ENCODE data around the gene ELMOD3. TPM values are rescaled to one million over a fixed set of nuclear protein-coding genes. Genes with fewer than 3 reads are reported as not detected.
"Not testable (repeated sequence)": the region's sequence is repeated elsewhere in the genome, so short reads cannot be mapped to it uniquely, and the experiment has no call there.

Gene ELMOD3
- total and polyA plus RNA-seq, 5 donors from 2014 or later, result 13.5 to 21.5 (median 15.8) TPM

GRCh38 chr2:85314884-85315242 lies 39.7 kb upstream of the ELMOD3 start:
- no peaks in the 10 kb centered on the region for H3K9me3 Mint-ChIP-seq
- Histone ChIP-seq H3K4me1 (ENCODE audit: control insufficient read depth, insufficient read depth, low read length, poor library complexity, severe bottlenecking) (peaks cover 27% of the 10 kb centered on the region), H3K27ac (ENCODE audit: insufficient read depth, low read length, poor library complexity, severe bottlenecking) (no peak overlapping the region), H3K4me3 (ENCODE audit: low read depth, low read length) (no peak overlapping the region), H3K36me3 (ENCODE audit: control insufficient read depth, insufficient read depth, low read length) (peaks cover 49% of the 10 kb centered on the region), H3K9me3 (ENCODE audit: control insufficient read depth in 2 of 2, low read length in 2 of 2) (no peaks in the 10 kb centered on the region), H3K27me3 (ENCODE audit: control insufficient read depth, insufficient read depth, low read length) (no peaks in the 10 kb centered on the region)
- peaks cover 17 to 52% (median 33%) of the 10 kb centered on the region in 4 donors for H3K4me1 Mint-ChIP-seq
- no peak for ATAC-seq (ENCODE audit: low read depth in 2 of 2)
- no peak for DNase-seq
- peak overlapping the region in 1 of 4 donors; percentile 54 for H3K4me3 Mint-ChIP-seq
- H3K27ac Mint-ChIP-seq, result no peak overlapping the region
- peaks cover 4% of the 10 kb centered on the region for H3K27me3 Mint-ChIP-seq
- H3K36me3 Mint-ChIP-seq, result peaks cover 34% of the 10 kb centered on the region

GRCh38 chr2:85315921-85316320 lies 38.6 kb upstream of the ELMOD3 start:
- not testable (repeated sequence) for ATAC-seq (ENCODE audit: low read depth in 2 of 2); H3K9me3 ChIP-seq (ENCODE audit: control insufficient read depth in 2 of 2, low read length in 2 of 2); H3K27ac ChIP-seq (ENCODE audit: insufficient read depth, low read length, poor library complexity, severe bottlenecking); DNase-seq; H3K9me3 Mint-ChIP-seq; H3K4me3 ChIP-seq (ENCODE audit: low read depth, low read length); H3K27me3 ChIP-seq (ENCODE audit: control insufficient read depth, insufficient read depth, low read length); H3K27me3 Mint-ChIP-seq
- Histone ChIP-seq H3K4me1 (ENCODE audit: control insufficient read depth, insufficient read depth, low read length, poor library complexity, severe bottlenecking) (peaks cover 32% of the 10 kb centered on the region), H3K36me3 (ENCODE audit: control insufficient read depth, insufficient read depth, low read length) (peaks cover 60% of the 10 kb centered on the region)
- Mint-ChIP-seq H3K27ac (peak overlapping the region in 1 of 3 donors; percentile 42), H3K36me3 (peaks cover 44% of the 10 kb centered on the region), H3K4me1 (peaks cover 16 to 53% (median 38%) of the 10 kb centered on the region in 4 donors), H3K4me3 (peak overlapping the region in 1 of 4 donors; percentile 54)

GRCh38 chr2:85318222-85319074 lies 36.1 kb upstream of the ELMOD3 start:
- no peaks in the 10 kb centered on the region for H3K27me3 ChIP-seq (ENCODE audit: control insufficient read depth, insufficient read depth, low read length)
- no peaks in the 10 kb centered on the region for H3K9me3 ChIP-seq (ENCODE audit: control insufficient read depth in 2 of 2, low read length in 2 of 2)
- H3K4me3 ChIP-seq (ENCODE audit: low read depth, low read length), result peak overlapping the region; percentile 61
- Mint-ChIP-seq H3K27ac (peak overlapping the region; percentile 28 to 76 (median 72)), H3K9me3 (no peaks in the 10 kb centered on the region), H3K4me1 (peaks cover 26 to 78% (median 59%) of the 10 kb centered on the region in 4 donors), H3K36me3 (peaks cover 63% of the 10 kb centered on the region), H3K4me3 (peak overlapping the region; percentile 44 to 100 (median 86)), H3K27me3 (no peaks in the 10 kb centered on the region)
- H3K36me3 ChIP-seq (ENCODE audit: control insufficient read depth, insufficient read depth, low read length), result peaks cover 84% of the 10 kb centered on the region
- ATAC-seq (ENCODE audit: low read depth in 2 of 2) (peak; percentile 61 to 63), DNase-seq (no peak)
- H3K4me1 ChIP-seq (ENCODE audit: control insufficient read depth, insufficient read depth, low read length, poor library complexity, severe bottlenecking), result peaks cover 57% of the 10 kb centered on the region
- H3K27ac ChIP-seq (ENCODE audit: insufficient read depth, low read length, poor library complexity, severe bottlenecking), result peak overlapping the region; percentile 34

- Mint-ChIP-seq H3K27ac (peak overlapping the region; percentile 28 to 87 (median 44)), H3K27me3 (no peaks in the 10 kb centered on the region), H3K9me3 (no peaks in the 10 kb centered on the region), H3K4me3 (peak overlapping the region; percentile 44 to 100 (median 98)), H3K4me1 (peaks cover 28 to 82% (median 64%) of the 10 kb centered on the region in 4 donors), H3K36me3 (peaks cover 67% of the 10 kb centered on the region)
- Histone ChIP-seq H3K4me1 (ENCODE audit: control insufficient read depth, insufficient read depth, low read length, poor library complexity, severe bottlenecking) (peaks cover 70% of the 10 kb centered on the region), H3K9me3 (ENCODE audit: control insufficient read depth in 2 of 2, low read length in 2 of 2) (no peaks in the 10 kb centered on the region), H3K36me3 (ENCODE audit: control insufficient read depth, insufficient read depth, low read length) (peaks cover 85% of the 10 kb centered on the region), H3K27me3 (ENCODE audit: control insufficient read depth, insufficient read depth, low read length) (no peaks in the 10 kb centered on the region), H3K4me3 (ENCODE audit: low read depth, low read length) (peak overlapping the region; percentile 30), H3K27ac (ENCODE audit: insufficient read depth, low read length, poor library complexity, severe bottlenecking) (peak overlapping the region; percentile 56)
- DNase-seq, result no peak
- no peak for ATAC-seq (ENCODE audit: low read depth in 2 of 2)
These were observed 34.8 kb upstream of the ELMOD3 start for GRCh38 chr2:85319796-85320195.

- Mint-ChIP-seq H3K4me1 (peaks cover 35 to 93% (median 70%) of the 10 kb centered on the region in 4 donors), H3K9me3 (no peaks in the 10 kb centered on the region), H3K27ac (peak overlapping the region; percentile 38 to 100 (median 82)), H3K27me3 (peaks cover 16% of the 10 kb centered on the region), H3K4me3 (peak overlapping the region; percentile 96 to 100 (median 100)), H3K36me3 (peaks cover 76% of the 10 kb centered on the region)
- H3K27me3 ChIP-seq (ENCODE audit: control insufficient read depth, insufficient read depth, low read length), result no peaks in the 10 kb centered on the region
- no peak for DNase-seq
- H3K9me3 ChIP-seq (ENCODE audit: control insufficient read depth in 2 of 2, low read length in 2 of 2), result no peaks in the 10 kb centered on the region
- H3K27ac ChIP-seq (ENCODE audit: insufficient read depth, low read length, poor library complexity, severe bottlenecking), result peak overlapping the region; percentile 24
- H3K4me3 ChIP-seq (ENCODE audit: low read depth, low read length), result peak overlapping the region; percentile 63
- H3K36me3 ChIP-seq (ENCODE audit: control insufficient read depth, insufficient read depth, low read length), result peaks cover 73% of the 10 kb centered on the region
- ATAC-seq (ENCODE audit: low read depth in 2 of 2), result no peak
- peaks cover 89% of the 10 kb centered on the region for H3K4me1 ChIP-seq (ENCODE audit: control insufficient read depth, insufficient read depth, low read length, poor library complexity, severe bottlenecking)
These were observed 31.1 kb upstream of the ELMOD3 start for GRCh38 chr2:85323351-85323987.

- peak overlapping the region; percentile 97 for H3K27ac ChIP-seq (ENCODE audit: insufficient read depth, low read length, poor library complexity, severe bottlenecking)
- peaks cover 89% of the 10 kb centered on the region for H3K4me1 ChIP-seq (ENCODE audit: control insufficient read depth, insufficient read depth, low read length, poor library complexity, severe bottlenecking)
These were observed 30.6 kb upstream of the ELMOD3 start for GRCh38 chr2:85323988-85324367.

GRCh38 chr2:85324639-85325465 lies 29.7 kb upstream of the ELMOD3 start:
- Histone ChIP-seq H3K4me1 (ENCODE audit: control insufficient read depth, insufficient read depth, low read length, poor library complexity, severe bottlenecking) (peaks cover 85% of the 10 kb centered on the region), H3K4me3 (ENCODE audit: low read depth, low read length) (peak overlapping the region; percentile 99), H3K36me3 (ENCODE audit: control insufficient read depth, insufficient read depth, low read length) (peaks cover 62% of the 10 kb centered on the region), H3K9me3 (ENCODE audit: control insufficient read depth in 2 of 2, low read length in 2 of 2) (no peaks in the 10 kb centered on the region), H3K27ac (ENCODE audit: insufficient read depth, low read length, poor library complexity, severe bottlenecking) (peak overlapping the region; percentile 97), H3K27me3 (ENCODE audit: control insufficient read depth, insufficient read depth, low read length) (no peaks in the 10 kb centered on the region)
- DNase-seq (peak in 1 of 3 donors; percentile 37), ATAC-seq (ENCODE audit: low read depth in 2 of 2) (no peak)
- peaks cover 36 to 92% (median 66%) of the 10 kb centered on the region in 4 donors for H3K4me1 Mint-ChIP-seq
- peaks cover 18% of the 10 kb centered on the region for H3K27me3 Mint-ChIP-seq
- H3K9me3 Mint-ChIP-seq, result no peaks in the 10 kb centered on the region
- H3K36me3 Mint-ChIP-seq, result peaks cover 65% of the 10 kb centered on the region
- peak overlapping the region; percentile 96 to 100 (median 100) for H3K4me3 Mint-ChIP-seq
- H3K27ac Mint-ChIP-seq, result peak overlapping the region; percentile 84 to 100 (median 100)

More at GRCh38 chr2:85323988-85324367, 30.6 kb upstream of the ELMOD3 start:
- not testable (repeated sequence) for H3K27me3 ChIP-seq (ENCODE audit: control insufficient read depth, insufficient read depth, low read length); ATAC-seq (ENCODE audit: low read depth in 2 of 2); DNase-seq; H3K9me3 Mint-ChIP-seq; H3K9me3 ChIP-seq (ENCODE audit: control insufficient read depth in 2 of 2, low read length in 2 of 2)
- Mint-ChIP-seq H3K4me1 (peaks cover 35 to 93% (median 69%) of the 10 kb centered on the region in 4 donors), H3K4me3 (peak overlapping the region; percentile 96 to 100 (median 100)), H3K27ac (peak overlapping the region; percentile 38 to 100 (median 82)), H3K27me3 (peaks cover 18% of the 10 kb centered on the region), H3K36me3 (peaks cover 70% of the 10 kb centered on the region)
- peaks cover 69% of the 10 kb centered on the region for H3K36me3 ChIP-seq (ENCODE audit: control insufficient read depth, insufficient read depth, low read length)
- H3K4me3 ChIP-seq (ENCODE audit: low read depth, low read length), result peak overlapping the region; percentile 99

Data from CD4-positive, CD25-positive, alpha-beta regulatory T cell (primary cell).